ENCODE measurements around the gene FOXP2.
"Not testable (repeated sequence)": the region's sequence is repeated elsewhere in the genome, so short reads cannot be mapped to it uniquely, and the experiment has no call there.

FOXP2 gene

DNA sequence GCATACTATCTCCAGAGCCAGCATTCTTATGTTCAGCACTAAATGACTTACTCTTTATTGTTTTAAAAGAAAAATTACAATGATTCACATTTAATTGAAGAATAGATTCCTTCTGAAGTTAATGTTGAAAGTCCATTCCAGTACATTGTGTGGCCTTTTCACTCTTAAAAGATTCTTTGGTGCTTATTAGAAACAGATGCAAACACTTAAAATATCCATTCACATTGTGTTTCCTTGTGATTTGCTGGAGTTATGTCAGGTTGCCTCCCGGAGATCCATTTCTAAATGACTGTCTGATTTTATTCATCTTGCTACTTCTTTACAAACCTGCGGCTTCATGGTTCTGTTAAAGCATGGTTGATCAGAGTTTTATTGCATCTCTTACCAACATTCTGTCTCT is 152.8 kb downstream of the FOXP2 start:
- no peak overlapping the region for H3K4me3 ChIP-seq (ENCODE audit: low read depth, low read length)
- TF ChIP-seq, protein P1, sequence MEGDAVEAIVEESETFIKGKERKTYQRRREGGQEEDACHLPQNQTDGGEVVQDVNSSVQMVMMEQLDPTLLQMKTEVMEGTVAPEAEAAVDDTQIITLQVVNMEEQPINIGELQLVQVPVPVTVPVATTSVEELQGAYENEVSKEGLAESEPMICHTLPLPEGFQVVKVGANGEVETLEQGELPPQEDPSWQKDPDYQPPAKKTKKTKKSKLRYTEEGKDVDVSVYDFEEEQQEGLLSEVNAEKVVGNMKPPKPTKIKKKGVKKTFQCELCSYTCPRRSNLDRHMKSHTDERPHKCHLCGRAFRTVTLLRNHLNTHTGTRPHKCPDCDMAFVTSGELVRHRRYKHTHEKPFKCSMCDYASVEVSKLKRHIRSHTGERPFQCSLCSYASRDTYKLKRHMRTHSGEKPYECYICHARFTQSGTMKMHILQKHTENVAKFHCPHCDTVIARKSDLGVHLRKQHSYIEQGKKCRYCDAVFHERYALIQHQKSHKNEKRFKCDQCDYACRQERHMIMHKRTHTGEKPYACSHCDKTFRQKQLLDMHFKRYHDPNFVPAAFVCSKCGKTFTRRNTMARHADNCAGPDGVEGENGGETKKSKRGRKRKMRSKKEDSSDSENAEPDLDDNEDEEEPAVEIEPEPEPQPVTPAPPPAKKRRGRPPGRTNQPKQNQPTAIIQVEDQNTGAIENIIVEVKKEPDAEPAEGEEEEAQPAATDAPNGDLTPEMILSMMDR (IDR thresholded peaks at IDR 0.05; ENCODE audit: low read depth, low read length): no peak

DNA sequence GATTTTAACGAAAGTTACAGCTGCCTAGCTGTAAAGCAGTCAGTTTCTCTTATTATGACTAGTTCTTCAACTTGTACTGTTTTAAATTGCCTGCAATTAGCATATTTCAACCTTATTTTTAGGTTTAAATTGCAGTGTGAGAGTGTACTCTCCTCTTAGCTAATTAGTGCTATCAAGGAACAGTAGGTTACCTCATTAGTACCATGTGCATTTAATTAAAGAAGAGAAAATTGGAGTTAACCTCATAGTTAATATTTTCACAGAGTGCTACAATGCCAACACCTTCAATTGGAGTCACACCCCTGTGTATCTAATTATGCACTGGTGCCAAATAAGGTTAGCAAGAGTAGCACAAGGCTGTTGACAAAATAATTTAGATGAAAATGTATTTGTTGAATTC is 154.6 kb downstream of the FOXP2 start:
- H3K4me3 ChIP-seq (ENCODE audit: low read depth, low read length): no peak overlapping the region
- TF ChIP-seq, protein P1 (IDR thresholded peaks at IDR 0.05; ENCODE audit: low read depth, low read length): no peak

- no peak overlapping the region for H3K4me3 ChIP-seq (ENCODE audit: low read depth, low read length)
- TF ChIP-seq, protein P1 (IDR thresholded peaks at IDR 0.05; ENCODE audit: low read depth, low read length): no peak
These were observed 159.8 kb downstream of the FOXP2 start for GRCh38 chr7:114574384-114574783.

GRCh38 chr7:114575098-114575497 is 160.5 kb downstream of the FOXP2 start:
- H3K4me3 ChIP-seq (ENCODE audit: low read depth, low read length): no peak overlapping the region
- TF ChIP-seq, protein P1 (IDR thresholded peaks at IDR 0.05; ENCODE audit: low read depth, low read length): no peak

GRCh38 chr7:114580963-114581362 is 166.3 kb downstream of the FOXP2 start:
- H3K4me3 ChIP-seq (ENCODE audit: low read depth, low read length): not testable (repeated sequence)

GRCh38 chr7:114588506-114588905 is 173.9 kb downstream of the FOXP2 start:
- H3K4me3 ChIP-seq (ENCODE audit: low read depth, low read length): no peak overlapping the region
- TF ChIP-seq, protein P1 (IDR thresholded peaks at IDR 0.05; ENCODE audit: low read depth, low read length): no peak

GRCh38 chr7:114589436-114589835 is 174.8 kb downstream of the FOXP2 start:
- H3K4me3 ChIP-seq (ENCODE audit: low read depth, low read length): no peak overlapping the region
- TF ChIP-seq, protein P1 (IDR thresholded peaks at IDR 0.05; ENCODE audit: low read depth, low read length): no peak

DNA sequence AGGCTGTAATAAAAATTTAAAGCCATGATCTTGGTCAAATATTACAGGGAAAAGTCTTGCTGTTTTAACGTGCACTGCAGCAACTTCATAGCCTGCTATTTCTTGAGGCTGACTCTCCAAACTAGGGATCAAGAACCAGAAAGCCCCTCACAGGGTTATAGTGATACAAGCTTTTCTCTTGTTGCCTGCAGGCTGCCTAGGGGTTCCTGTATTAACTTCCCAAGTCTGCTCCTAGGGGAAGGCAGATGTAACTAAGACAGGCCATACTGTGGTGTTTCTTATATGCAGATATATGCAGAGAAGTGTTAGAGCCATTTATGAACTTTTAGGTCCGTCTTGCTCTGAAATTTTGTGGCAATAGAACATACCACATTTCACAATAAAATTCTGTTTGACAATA is 175.7 kb downstream of the FOXP2 start:
- no peak overlapping the region for H3K4me3 ChIP-seq (ENCODE audit: low read depth, low read length)
- TF ChIP-seq, protein P1 (IDR thresholded peaks at IDR 0.05; ENCODE audit: low read depth, low read length): no peak
